Subcutaneous adipose tissue (tissue), 4 donors: Measurements from ENCODE around the gene PTGES. TPM values are rescaled to one million over a fixed set of nuclear protein-coding genes. Genes with fewer than 3 reads are reported as not detected.

Experiments used
- CTCF ChIP-seq: fragments of 450-650 bp; IDR thresholded peaks from one replicate; pipeline ENCODE4 v1.5.1; 2016; ENCODE audit warnings: low read depth, mild to moderate bottlenecking, control low read depth, antibody characterized with exemption, moderate library complexity
- total RNA-seq, 4 donors: library from RNA; depleted of rRNA; stranded (reverse); fragments of >200 nt; gene quantifications; one replicate each; pipeline ENCODE4 v1.1.0, GENCODE V29; 2016

The PTGES gene
- total RNA-seq, 4 donors from 2014 or later, result 12.8 to 34.5 (median 20.6) TPM

GRCh38 chr9:129716091-129716490 lies 36.8 kb downstream of the PTGES start:
- TF ChIP-seq CTCF, result no peak

- no peak for TF ChIP-seq CTCF
Observed at GRCh38 chr9:129714511-129715061, 38.3 kb downstream of the PTGES start.

GRCh38 chr9:129713402-129713679 lies 39.5 kb downstream of the PTGES start:
- no peak for TF ChIP-seq CTCF

- no peak for TF ChIP-seq CTCF
Observed at GRCh38 chr9:129712634-129713401, 40.0 kb downstream of the PTGES start.

GRCh38 chr9:129710169-129710453 lies 42.7 kb downstream of the PTGES start:
- TF ChIP-seq CTCF, result no peak

- no peak for TF ChIP-seq CTCF
Observed at GRCh38 chr9:129709438-129710168, 43.2 kb downstream of the PTGES start.

- TF ChIP-seq CTCF, result no peak
Observed at GRCh38 chr9:129708793-129709192, 44.0 kb downstream of the PTGES start.
